GM23248 (cell line): ENCODE data around the gene GPR162. TPM values are rescaled to one million over a fixed set of nuclear protein-coding genes. Genes with fewer than 3 reads are reported as not detected.

Experiments
- DNase-seq: peaks from one replicate; pipeline ENCODE4 v3.0.0-alpha.2; 2015
- H2AFZ ChIP-seq: fragments of 200-600 bp; sonication (generic); 2 replicates; pipeline ENCODE4 v1.6.1; 2016; ENCODE audit warnings: antibody characterized with exemption
- H3F3A ChIP-seq: fragments of 200-600 bp; sonication (generic); 2 replicates; pipeline ENCODE4 v1.6.1; 2016; ENCODE audit warnings: mild to moderate bottlenecking, antibody characterized with exemption, mixed run types; ENCODE audit not compliant: insufficient read depth
- H3K27ac ChIP-seq: fragments of 200-600 bp; sonication (generic); 2 replicates; pipeline ENCODE4 v1.5.1; 2016; ENCODE audit warnings: mild to moderate bottlenecking
- H3K27me3 ChIP-seq: fragments of 200-600 bp; sonication (generic); replicated peaks from 2 replicates; pipeline ENCODE4 v1.6.1; 2016; ENCODE audit warnings: mild to moderate bottlenecking; ENCODE audit not compliant: insufficient read depth
- H3K36me3 ChIP-seq: fragments of 200-600 bp; sonication (generic); 2 replicates; pipeline ENCODE4 v1.6.1; 2016; ENCODE audit warnings: low read depth, mild to moderate bottlenecking
- H3K4me1 ChIP-seq: fragments of 200-600 bp; sonication (generic); 2 replicates; pipeline ENCODE4 v1.6.1; 2016; ENCODE audit warnings: mild to moderate bottlenecking; ENCODE audit not compliant: insufficient read depth
- H3K4me2 ChIP-seq: fragments of 200-600 bp; sonication (generic); one replicate; pipeline ENCODE4 v1.6.1; 2016; ENCODE audit warnings: mild to moderate bottlenecking; ENCODE audit not compliant: unreplicated experiment
- H3K4me3 ChIP-seq: fragments of 200-600 bp; sonication (generic); 2 replicates; pipeline ENCODE4 v1.5.1; 2016; ENCODE audit warnings: mild to moderate bottlenecking
- H3K79me2 ChIP-seq: fragments of 200-600 bp; sonication (generic); 2 replicates; pipeline ENCODE4 v1.6.1; 2016; ENCODE audit warnings: mild to moderate bottlenecking; ENCODE audit not compliant: insufficient read depth
- H3K9ac ChIP-seq: fragments of 200-600 bp; sonication (generic); 2 replicates; pipeline ENCODE4 v1.6.1; 2016; ENCODE audit warnings: mild to moderate bottlenecking
- H3K9me2 ChIP-seq: fragments of 200-600 bp; sonication (generic); 2 replicates; pipeline ENCODE4 v1.6.1; 2016; ENCODE audit warnings: mixed run types, mild to moderate bottlenecking, moderate library complexity; ENCODE audit not compliant: insufficient read depth
- H3K9me3 ChIP-seq: fragments of 200-600 bp; sonication (generic); one replicate; pipeline ENCODE4 v1.6.1; 2017; ENCODE audit warnings: low read depth
- H4K20me1 ChIP-seq: fragments of 200-600 bp; sonication (generic); 2 replicates; pipeline ENCODE4 v1.6.0; 2016; ENCODE audit not compliant: insufficient read depth
- EZH2 ChIP-seq: fragments of 200-600 bp; sonication (generic); IDR thresholded peaks from 2 replicates; pipeline ENCODE4 v1.6.1; 2018; ENCODE audit warnings: antibody characterized with exemption, mild to moderate bottlenecking; ENCODE audit not compliant: insufficient read depth, poor library complexity, severe bottlenecking
- EZH2phosphoT487 ChIP-seq: fragments of 200-600 bp; sonication (generic); IDR thresholded peaks from 2 replicates; pipeline ENCODE4 v1.6.1; 2018; ENCODE audit warnings: antibody characterized with exemption, moderate library complexity, mild to moderate bottlenecking, low read depth; ENCODE audit not compliant: insufficient read depth
- WGBS, 2 experiments: methylation state at CpG; one replicate each; pipeline ENCODE4 v1.1.6; 2015 to 2017; ENCODE audit warnings: low lambda C conversion rate in 2 of 2, low coverage in 1 of 2; ENCODE audit errors: missing lambda C conversion rate in 2 of 2; 5-methylcytosine and 5-hydroxymethylcytosine counted together
- in situ Hi-C: fragments of 300-500 bp; cut with MboI; formaldehyde crosslinking; loops from 2 replicates; pipeline ENCODE4 v1.15.0; 2020
- polyA plus RNA-seq: library from polyadenylated mRNA; unstranded; fragments of >200 nt; fragmentation: Nextera tagmentation; extraction: Ambion mirVana; gene quantifications from 2 replicates; pipeline ENCODE4 v1.2.1, GENCODE V29; 2016
- total RNA-seq: library from RNA; depleted of rRNA; stranded (reverse); fragments of >200 nt; shearing (Covaris generic); gene quantifications from 2 replicates; pipeline ENCODE4 v1.2.3, GENCODE V29; 2014

GPR162 gene
- total and polyA plus RNA-seq, 2 experiments from 2014 or later = 0.21 to 2.8 TPM

GRCh38 chr12:6834873-6835272, 13.3 kb downstream of the GPR162 start:
- H3K4me1 ChIP-seq = peaks cover 4% of the 10 kb centered on the region; the same call in 1 of the 2 replicates
- H3K9ac ChIP-seq = no peak overlapping the region
- H3K27me3 ChIP-seq = no peaks in the 10 kb centered on the region
- TF ChIP-seq EZH2 = no peak
- no peak overlapping the region for H3K4me3 ChIP-seq
- in situ Hi-C loops = no loop called here
- no peaks in the 10 kb centered on the region; the same call in 1 of the 2 replicates for H3F3A ChIP-seq
- no peaks in the 10 kb centered on the region for H3K9me2 ChIP-seq
- DNase-seq = peak; percentile 34
- H3K36me3 ChIP-seq = peaks cover 12% of the 10 kb centered on the region; the same call in 1 of the 2 replicates
- peaks cover 4% of the 10 kb centered on the region; the same call in 1 of the 2 replicates for H3K79me2 ChIP-seq
- WGBS, 2 experiments = 90% methylated on average over 5 of the region's 5 CpGs
- no peaks in the 10 kb centered on the region for H4K20me1 ChIP-seq
- H3K27ac ChIP-seq = no peak overlapping the region
- no peak overlapping the region for H3K4me2 ChIP-seq
- H3K9me3 ChIP-seq = no peaks in the 10 kb centered on the region
- no peak overlapping the region for H2AFZ ChIP-seq

GRCh38 chr12:6836851-6837250, 15.2 kb downstream of the GPR162 start:
- DNase-seq = no peak
- H2AFZ ChIP-seq = no peak overlapping the region
- no peaks in the 10 kb centered on the region for H3K9me2 ChIP-seq
- WGBS, 2 experiments = 84 to 89% methylated on average over 16 of the region's 16 CpGs
- in situ Hi-C loops = no loop called here
- H3K79me2 ChIP-seq = no peaks in the 10 kb centered on the region
- no peaks in the 10 kb centered on the region for H4K20me1 ChIP-seq
- no peak overlapping the region for H3K27ac ChIP-seq
- H3K36me3 ChIP-seq = peaks cover 8% of the 10 kb centered on the region; the same call in 1 of the 2 replicates
- no peaks in the 10 kb centered on the region for H3K9me3 ChIP-seq
- H3F3A ChIP-seq = no peaks in the 10 kb centered on the region; the same call in 1 of the 2 replicates
- no peak overlapping the region for H3K9ac ChIP-seq
- TF ChIP-seq EZH2 = no peak
- TF ChIP-seq EZH2phosphoT487 = no peak
- no peak overlapping the region for H3K4me3 ChIP-seq
- no peaks in the 10 kb centered on the region for H3K4me1 ChIP-seq
- no peaks in the 10 kb centered on the region for H3K27me3 ChIP-seq
- no peak overlapping the region for H3K4me2 ChIP-seq

DNA sequence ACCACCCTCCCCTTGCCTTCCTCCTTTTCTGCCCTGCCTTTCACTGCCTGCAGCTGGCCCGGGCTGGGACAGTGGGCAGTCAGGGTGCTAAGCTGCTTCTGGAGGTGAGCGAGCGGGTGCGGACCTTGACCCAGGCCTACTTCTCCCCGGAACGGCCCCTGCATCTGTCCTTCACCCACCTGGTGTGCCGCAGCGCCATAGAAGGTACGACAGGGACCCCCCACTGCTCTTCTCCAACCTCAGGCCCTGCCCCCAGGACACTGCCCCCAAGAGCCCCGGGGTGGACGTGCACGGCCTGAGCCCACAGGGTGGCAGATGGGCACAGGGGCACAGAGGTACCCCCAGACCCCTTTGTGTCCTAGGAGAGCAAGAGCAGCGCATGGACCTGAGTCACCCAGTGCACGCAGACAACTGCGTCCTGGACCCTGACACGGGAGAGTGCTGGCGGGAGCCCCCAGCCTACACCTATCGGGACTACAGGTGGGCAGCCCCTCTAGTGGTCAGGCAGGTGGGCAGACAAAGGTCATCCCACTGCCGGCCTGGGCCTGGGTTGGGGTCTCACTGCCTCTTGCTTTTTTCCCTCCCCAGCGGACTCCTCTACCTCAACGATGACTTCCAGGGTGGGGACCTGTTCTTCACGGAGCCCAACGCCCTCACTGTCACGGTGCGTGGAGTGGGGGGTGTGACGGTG, 15.9 kb downstream of the GPR162 start:
- TF ChIP-seq EZH2 (no peak), EZH2phosphoT487 (no peak)
- peaks cover 8% of the 10 kb centered on the region; the same call in 1 of the 2 replicates for H3K36me3 ChIP-seq

GRCh38 chr12:6838854-6839253, 17.2 kb downstream of the GPR162 start:
- Histone ChIP-seq H2AFZ (no peak overlapping the region), H3K9me3 (no peaks in the 10 kb centered on the region), H3K4me2 (no peak overlapping the region), H3K27me3 (no peaks in the 10 kb centered on the region), H3F3A (no peaks in the 10 kb centered on the region; the same call in 1 of the 2 replicates), H3K36me3 (peaks cover 8% of the 10 kb centered on the region; the same call in 1 of the 2 replicates), H3K79me2 (no peaks in the 10 kb centered on the region), H3K9ac (no peak overlapping the region), H3K9me2 (no peaks in the 10 kb centered on the region), H3K4me1 (no peaks in the 10 kb centered on the region), H4K20me1 (no peaks in the 10 kb centered on the region), H3K27ac (no peak overlapping the region), H3K4me3 (no peak overlapping the region)
- in situ Hi-C loops = no loop called here
- no peak for TF ChIP-seq EZH2phosphoT487
- no peak for TF ChIP-seq EZH2
- WGBS, 2 experiments = 98% methylated on average over 14 to 16 of the region's 16 CpGs
- DNase-seq = no peak

More for the DNA sequence above, 15.9 kb downstream of the GPR162 start:
- WGBS, 2 experiments = 93 to 94% methylated on average over 22 to 26 of the region's 26 CpGs
- Histone ChIP-seq H3K9me2 (no peaks in the 10 kb centered on the region), H3F3A (no peaks in the 10 kb centered on the region; the same call in 1 of the 2 replicates), H4K20me1 (no peaks in the 10 kb centered on the region), H3K4me2 (no peak overlapping the region), H3K27me3 (no peaks in the 10 kb centered on the region), H3K9ac (no peak overlapping the region), H3K79me2 (no peaks in the 10 kb centered on the region), H3K9me3 (no peaks in the 10 kb centered on the region), H2AFZ (no peak overlapping the region), H3K27ac (no peak overlapping the region), H3K4me1 (no peaks in the 10 kb centered on the region), H3K4me3 (no peak overlapping the region)
- no peak for DNase-seq
- in situ Hi-C loops = no loop called here
